Subcutaneous adipose tissue (tissue), 4 donors: ENCODE data around the gene NXPE1. TPM values are rescaled to one million over a fixed set of nuclear protein-coding genes. Genes with fewer than 3 reads are reported as not detected.

Source experiments
- CTCF ChIP-seq: fragments of 450-650 bp; IDR thresholded peaks from one replicate; pipeline ENCODE4 v1.5.1; 2016; ENCODE audit warnings: low read depth, mild to moderate bottlenecking, control low read depth, antibody characterized with exemption, moderate library complexity
- total RNA-seq, 4 donors: library from RNA; depleted of rRNA; stranded (reverse); fragments of >200 nt; gene quantifications; one replicate each; pipeline ENCODE4 v1.1.0, GENCODE V29; 2016

Gene NXPE1
- total RNA-seq, 4 donors from 2014 or later = not detected

GRCh38 chr11:114553642-114554041 lies 6.0 kb downstream of the NXPE1 start:
- TF ChIP-seq CTCF = no peak

- no peak for TF ChIP-seq CTCF
These were observed 8.6 kb downstream of the NXPE1 start for GRCh38 chr11:114551060-114551459.

- TF ChIP-seq CTCF = no peak
These were observed 34.0 kb downstream of the NXPE1 start for GRCh38 chr11:114525682-114526081.

GRCh38 chr11:114524122-114524521 lies 35.6 kb downstream of the NXPE1 start:
- TF ChIP-seq CTCF = no peak

GRCh38 chr11:114522818-114523217 lies 36.9 kb downstream of the NXPE1 start:
- no peak for TF ChIP-seq CTCF

- no peak for TF ChIP-seq CTCF
These were observed 48.1 kb downstream of the NXPE1 start for GRCh38 chr11:114511538-114511937.

- no peak for TF ChIP-seq CTCF
These were observed 48.6 kb downstream of the NXPE1 start for GRCh38 chr11:114511079-114511478.

GRCh38 chr11:114501901-114502300 lies 57.8 kb downstream of the NXPE1 start:
- no peak for TF ChIP-seq CTCF
